Vagina (tissue), 2 donors: ENCODE data around the gene CACNA2D4.

Experiments
- CTCF ChIP-seq, 3 experiments: fragments of 450-650 bp in 2 of 3; fragments of 200-600 bp in 1 of 3; sonication (generic) in 1 of 3; IDR thresholded peaks; one replicate each; pipeline ENCODE4 v1.5.1; 2017 to 2019; ENCODE audit warnings: antibody characterized with exemption in 3 of 3, mild to moderate bottlenecking in 2 of 3, moderate library complexity in 2 of 3
- POLR2A ChIP-seq, 2 donors: fragments of 450-650 bp; IDR thresholded peaks; one replicate each; pipeline ENCODE4 v1.6.1; 2017; ENCODE audit warnings: antibody characterized with exemption in 2 of 2, mild to moderate bottlenecking in 2 of 2, moderate library complexity in 2 of 2
- POLR2AphosphoS5 ChIP-seq, 2 donors: sonication (generic); formaldehyde crosslinking; IDR thresholded peaks; one replicate each; pipeline ENCODE4 v1.9.0; 2017; ENCODE audit warnings: antibody characterized with exemption in 2 of 2, mild to moderate bottlenecking in 2 of 2, low read depth in 1 of 2; ENCODE audit not compliant: insufficient read depth in 1 of 2

- TF ChIP-seq CTCF (IDR thresholded peaks at IDR 0.05) = no peak
- TF ChIP-seq POLR2AphosphoS5 (IDR thresholded peaks at IDR 0.05; ENCODE audit: insufficient read depth in 1 of 2, low read depth in 1 of 2) = no peak
- no peak for TF ChIP-seq POLR2A (IDR thresholded peaks at IDR 0.05)
Measured at GRCh38 chr12:1853716-1854115, 64.7 kb downstream of the CACNA2D4 start.
